Keratinocyte (primary cell): ENCODE measurements around the gene REN. TPM values are rescaled to one million over a fixed set of nuclear protein-coding genes. Genes with fewer than 3 reads are reported as not detected.

Experiments
- DNase-seq: peaks from one replicate; pipeline ENCODE4 v3.0.0-alpha.2; 2011; ENCODE audit warnings: low read depth, missing footprints, low spot score
- FAIRE-seq: peaks from 2 replicates; lab custom pipeline; 2011; peaks lifted over from hg19 to GRCh38; lab: Jason Lieb, UNC
- H2AFZ ChIP-seq: 2 replicates; pipeline ENCODE4 v1.6.0; 2012; ENCODE audit warnings: low read length, control low read depth, inconsistent platforms; ENCODE audit not compliant: control insufficient read depth
- H3K27ac ChIP-seq: 2 replicates; pipeline ENCODE4 v1.5.1; 2011; ENCODE audit warnings: low read length; ENCODE audit not compliant: control insufficient read depth, insufficient read depth
- H3K27me3 ChIP-seq: 3 replicates; pipeline ENCODE4 v1.6.0; 2011; ENCODE audit warnings: low read length; ENCODE audit not compliant: control insufficient read depth, insufficient read depth; ENCODE audit errors: extremely low read depth
- H3K36me3 ChIP-seq, 2 experiments: 2 replicates in 1 of 2; 3 replicates in 1 of 2; pipeline ENCODE4 v1.5.1; 2011; ENCODE audit warnings: low read length in 2 of 2, mild to moderate bottlenecking in 1 of 2; ENCODE audit not compliant: control insufficient read depth in 2 of 2, insufficient read depth in 2 of 2; ENCODE audit errors: extremely low read depth in 1 of 2
- H3K4me1 ChIP-seq: 3 replicates; pipeline ENCODE4 v1.5.1; 2011; ENCODE audit warnings: low read length; ENCODE audit not compliant: control insufficient read depth, insufficient read depth; ENCODE audit errors: extremely low read depth
- H3K4me2 ChIP-seq: 3 replicates; pipeline ENCODE4 v1.6.0; 2011; ENCODE audit warnings: low read depth, low read length; ENCODE audit not compliant: control insufficient read depth, insufficient read depth; ENCODE audit errors: extremely low read depth
- H3K4me3 ChIP-seq, 3 experiments: fragments of 200-600 bp in 1 of 3; sonication (generic) in 1 of 3; 2 replicates in 2 of 3; 3 replicates in 1 of 3; pipeline ENCODE4 v1.5.1; 2011 to 2016; ENCODE audit warnings: low read length in 3 of 3, mild to moderate bottlenecking in 3 of 3, control low read depth in 2 of 3, inconsistent platforms in 1 of 3, low read depth in 1 of 3, mixed read lengths in 1 of 3, mixed run types in 1 of 3, moderate library complexity in 1 of 3; ENCODE audit not compliant: control insufficient read depth in 2 of 3, insufficient read depth in 2 of 3; ENCODE audit errors: extremely low read depth in 1 of 3
- H3K79me2 ChIP-seq: 2 replicates; pipeline ENCODE4 v1.6.0; 2012; ENCODE audit warnings: low read length; ENCODE audit not compliant: control insufficient read depth, insufficient read depth
- H3K9ac ChIP-seq: 3 replicates; pipeline ENCODE4 v1.6.0; 2011; ENCODE audit warnings: low read length; ENCODE audit not compliant: control insufficient read depth, insufficient read depth; ENCODE audit errors: extremely low read depth
- H3K9me1 ChIP-seq: 3 replicates; pipeline ENCODE4 v1.6.0; 2011; ENCODE audit warnings: low read length; ENCODE audit not compliant: control insufficient read depth, insufficient read depth; ENCODE audit errors: extremely low read depth
- H3K9me3 ChIP-seq: 2 replicates; pipeline ENCODE4 v1.5.1; 2012; ENCODE audit warnings: low read depth, low read length; ENCODE audit not compliant: control insufficient read depth
- H4K20me1 ChIP-seq: 3 replicates; pipeline ENCODE4 v1.6.0; 2011; ENCODE audit warnings: low read length; ENCODE audit not compliant: control insufficient read depth, insufficient read depth; ENCODE audit errors: extremely low read depth
- CTCF ChIP-seq, 3 experiments: IDR thresholded peaks in 1 of 3; conservative IDR thresholded peaks in 1 of 3; optimal IDR thresholded peaks in 1 of 3; 2 replicates in 2 of 3; 3 replicates in 1 of 3; pipeline versions ENCODE3 to v1.5.1; 2011; ENCODE audit warnings: low read length in 3 of 3, mild to moderate bottlenecking in 3 of 3, moderate library complexity in 2 of 3, control low read depth in 1 of 3, inconsistent platforms in 1 of 3; ENCODE audit not compliant: insufficient read depth in 2 of 3; ENCODE audit errors: extremely low read depth in 1 of 3
- EZH2 ChIP-seq: IDR thresholded peaks from one replicate; pipeline ENCODE4 v1.6.1; 2012; ENCODE audit warnings: inconsistent platforms, mild to moderate bottlenecking, low read length, moderate library complexity
- dilution Hi-C: fragments of 300-500 bp; cut with MboI; formaldehyde crosslinking; loops from one replicate; pipeline ENCODE4 v1.7.0; 2020; ENCODE audit warnings: low sequenced_read_pairs; ENCODE audit not compliant: extremely low pct_ligation_motif_present
- polyA plus RNA-seq, 5 experiments: library from polyadenylated mRNA; depleted of rRNA in 3 of 5; stranded (reverse) in 3 of 5; stranded (forward) in 1 of 5; unstranded in 1 of 5; fragments of >200 nt; gene quantifications; 1 replicate in 1 of 5; 2 replicates in 3 of 5; 3 replicates in 1 of 5; pipeline versions ENCODE4 v1.2.1 to v1.2.3, GENCODE V29; 2011 to 2012; ENCODE audit warnings: missing spikeins in 2 of 5, low read depth in 1 of 5, low replicate concordance in 1 of 5

Gene REN
- polyA plus RNA-seq, 1 donor (not counting 4 experiments of a cell fraction or from before 2014, with no cell fraction given) = not detected

- FAIRE-seq (no peak), DNase-seq (no peak)
- H3K79me2 ChIP-seq = no peaks in the 10 kb centered on the region
- no peak overlapping the region for H2AFZ ChIP-seq
- H3K27me3 ChIP-seq = no peaks in the 10 kb centered on the region
- no peak overlapping the region for H3K4me2 ChIP-seq
- TF ChIP-seq CTCF (optimal IDR thresholded peaks at IDR 0.05 in 1 of 3, IDR thresholded peaks at IDR 0.05 in 1 of 3, conservative IDR thresholded peaks at IDR 0.05 in 1 of 3; ENCODE audit: extremely low read depth in 1 of 3, insufficient read depth in 2 of 3, low read length in 3 of 3) = no peak
- TF ChIP-seq EZH2 = no peak
- no peak overlapping the region for H3K27ac ChIP-seq
- no peaks in the 10 kb centered on the region for H3K9me1 ChIP-seq
- no peaks in the 10 kb centered on the region for H4K20me1 ChIP-seq
- peaks cover 0 to 4% of the 10 kb centered on the region in 2 experiments for H3K36me3 ChIP-seq
- dilution Hi-C loops = no loop called here
- H3K9me3 ChIP-seq = no peaks in the 10 kb centered on the region
- no peak overlapping the region for H3K4me3 ChIP-seq
- no peak overlapping the region for H3K9ac ChIP-seq
- H3K4me1 ChIP-seq = no peaks in the 10 kb centered on the region
Observed at GRCh38 chr1:204114606-204115005, 51.5 kb downstream of the REN start.

GRCh38 chr1:204113896-204114295 is 52.2 kb downstream of the REN start:
- Histone ChIP-seq H4K20me1 (no peaks in the 10 kb centered on the region), H2AFZ (no peak overlapping the region), H3K27ac (no peak overlapping the region), H3K27me3 (no peaks in the 10 kb centered on the region), H3K4me1 (no peaks in the 10 kb centered on the region), H3K9me1 (no peaks in the 10 kb centered on the region), H3K4me2 (no peak overlapping the region), H3K9ac (no peak overlapping the region), H3K79me2 (no peaks in the 10 kb centered on the region), H3K36me3 (peaks cover 0 to 4% of the 10 kb centered on the region in 2 experiments), H3K4me3 (no peak overlapping the region), H3K9me3 (no peaks in the 10 kb centered on the region)
- no peak for DNase-seq
- dilution Hi-C loops = no loop called here
- FAIRE-seq = no peak
- TF ChIP-seq CTCF (optimal IDR thresholded peaks at IDR 0.05 in 1 of 3, IDR thresholded peaks at IDR 0.05 in 1 of 3, conservative IDR thresholded peaks at IDR 0.05 in 1 of 3; ENCODE audit: extremely low read depth in 1 of 3, insufficient read depth in 2 of 3, low read length in 3 of 3) (no peak), EZH2 (no peak)
